Astrocyte (in vitro differentiated cells and primary cell): ENCODE measurements around the gene TFEB.

Source experiments
- CTCF ChIP-seq: IDR thresholded peaks from 2 replicates; pipeline ENCODE4 v1.5.1; 2011; ENCODE audit warnings: low read depth, mild to moderate bottlenecking, inconsistent platforms, low read length, moderate library complexity; ENCODE audit not compliant: insufficient read depth
- EZH2 ChIP-seq: IDR thresholded peaks from 2 replicates; pipeline ENCODE4 v1.6.1; 2012; ENCODE audit warnings: mild to moderate bottlenecking, low read length, inconsistent platforms; ENCODE audit not compliant: insufficient read depth

GRCh38 chr6:41635365-41635764 is 100.0 kb downstream of the TFEB start:
- no peak for TF ChIP-seq CTCF
- no peak for TF ChIP-seq EZH2
